CD14-positive monocyte (primary cell): ENCODE data around the gene SLC25A17. TPM values are rescaled to one million over a fixed set of nuclear protein-coding genes. Genes with fewer than 3 reads are reported as not detected.
A peak's percentile ranks its signal among the peaks of the same experiment; 100 is the strongest.

Experiments used
- DNase-seq, 3 donors: peaks; one replicate each; pipeline ENCODE4 v3.0.0-alpha.2; 2011 to 2022
- H2AFZ ChIP-seq: 2 replicates; pipeline ENCODE4 v1.6.0; 2012; ENCODE audit warnings: mild to moderate bottlenecking, low read depth, low read length, inconsistent platforms; ENCODE audit not compliant: insufficient read depth, poor library complexity, severe bottlenecking
- H3K27ac ChIP-seq, 2 donors: 1 replicate in 1 of 2; 2 replicates in 1 of 2; pipeline ENCODE4 v1.5.1; 2012 to 2013; ENCODE audit warnings: low read length in 2 of 2, control low read depth in 1 of 2, inconsistent platforms in 1 of 2, low read depth in 1 of 2, mild to moderate bottlenecking in 1 of 2
- H3K27me3 ChIP-seq, 2 donors: one replicate each; pipeline versions ENCODE4 v1.6.0 to v1.6.1; 2011 to 2013; ENCODE audit warnings: low read length in 2 of 2; ENCODE audit not compliant: control insufficient read depth in 2 of 2, insufficient read depth in 2 of 2
- H3K36me3 ChIP-seq, 2 donors: replicated peaks in 1 of 2; 1 replicate in 1 of 2; 2 replicates in 1 of 2; pipeline versions ENCODE4 v1.5.1 to v1.6.1; 2012 to 2013; ENCODE audit warnings: low read length in 2 of 2, control low read depth in 1 of 2, inconsistent platforms in 1 of 2, mild to moderate bottlenecking in 1 of 2; ENCODE audit not compliant: insufficient read depth in 2 of 2, control insufficient read depth in 1 of 2
- H3K4me1 ChIP-seq, 2 donors: 1 replicate in 1 of 2; 2 replicates in 1 of 2; pipeline versions ENCODE4 v1.5.1 to v1.6.1; 2012 to 2013; ENCODE audit warnings: low read length in 2 of 2, control low read depth in 1 of 2, inconsistent platforms in 1 of 2, mild to moderate bottlenecking in 1 of 2, moderate library complexity in 1 of 2; ENCODE audit not compliant: insufficient read depth in 2 of 2, control insufficient read depth in 1 of 2
- H3K4me2 ChIP-seq: replicated peaks from 2 replicates; pipeline ENCODE3; 2012; ENCODE audit warnings: low read length, moderate library complexity, mild to moderate bottlenecking; ENCODE audit not compliant: poor library complexity, severe bottlenecking; ENCODE audit errors: extremely low read depth
- H3K4me3 ChIP-seq, 3 experiments: fragments of 200-600 bp in 1 of 3; sonication (generic) in 1 of 3; replicated peaks in 1 of 3; 1 replicate in 2 of 3; 2 replicates in 1 of 3; pipeline ENCODE4 v1.5.1; 2011 to 2013; ENCODE audit warnings: low read length in 3 of 3, mild to moderate bottlenecking in 3 of 3, control low read depth in 2 of 3, low read depth in 2 of 3, inconsistent platforms in 1 of 3, moderate library complexity in 1 of 3
- H3K79me2 ChIP-seq: 2 replicates; pipeline ENCODE4 v1.6.0; 2012; ENCODE audit warnings: mild to moderate bottlenecking, control low read depth, inconsistent platforms, low read length, moderate library complexity; ENCODE audit not compliant: insufficient read depth
- H3K9ac ChIP-seq: 2 replicates; pipeline ENCODE4 v1.6.0; 2017; ENCODE audit warnings: low read length, mild to moderate bottlenecking; ENCODE audit not compliant: insufficient read depth, poor library complexity, severe bottlenecking
- H3K9me3 ChIP-seq, 2 donors: replicated peaks in 1 of 2; 1 replicate in 1 of 2; 2 replicates in 1 of 2; pipeline versions ENCODE4 v1.5.1 to v1.6.1; 2012 to 2013; ENCODE audit warnings: low read length in 2 of 2, control low read depth in 1 of 2; ENCODE audit not compliant: control insufficient read depth in 1 of 2, insufficient read depth in 1 of 2
- H4K20me1 ChIP-seq: 2 replicates; pipeline ENCODE4 v1.6.0; 2012; ENCODE audit warnings: mild to moderate bottlenecking, low read length, control low read depth, moderate library complexity; ENCODE audit not compliant: insufficient read depth
- H3K27ac Mint-ChIP-seq, 7 donors: one replicate each; pipeline ENCODE4 v1.8.0; 2020; ENCODE audit warnings: mild to moderate bottlenecking in 7 of 7, mixed read lengths in 7 of 7, moderate library complexity in 6 of 7, inconsistent platforms in 2 of 7
- H3K27me3 Mint-ChIP-seq, 3 donors: one replicate each; pipeline ENCODE4 v1.8.0; 2021 to 2022; ENCODE audit warnings: low read depth in 3 of 3, mild to moderate bottlenecking in 3 of 3, mixed read lengths in 3 of 3, moderate library complexity in 3 of 3, inconsistent platforms in 1 of 3
- H3K36me3 Mint-ChIP-seq, 2 donors: one replicate each; pipeline ENCODE4 v1.8.0; 2020; ENCODE audit warnings: mixed read lengths in 2 of 2, inconsistent platforms in 1 of 2, mild to moderate bottlenecking in 1 of 2
- H3K4me1 Mint-ChIP-seq: one replicate; pipeline ENCODE4 v1.8.0; 2020; ENCODE audit warnings: mild to moderate bottlenecking, mixed read lengths
- H3K4me3 Mint-ChIP-seq, 2 donors: one replicate each; pipeline ENCODE4 v1.8.0; 2020; ENCODE audit warnings: mild to moderate bottlenecking in 2 of 2, mixed read lengths in 2 of 2, moderate library complexity in 1 of 2
- H3K9me3 Mint-ChIP-seq, 7 donors: one replicate each; pipeline ENCODE4 v1.8.0; 2020 to 2022; ENCODE audit warnings: mixed read lengths in 7 of 7, mild to moderate bottlenecking in 6 of 7, moderate library complexity in 6 of 7, inconsistent platforms in 2 of 7
- WGBS: methylation state at CpG from one replicate; pipeline ENCODE4 v1.1.5; 2013; ENCODE audit warnings: missing lambda C conversion rate; ENCODE audit not compliant: insufficient coverage; 5-methylcytosine and 5-hydroxymethylcytosine counted together
- intact Hi-C, 2 donors: fragments of 100-400 bp; cut with micrococcal nuclease; formaldehyde crosslinking; loops; one replicate each; pipeline versions ENCODE4 v1.15.0 to v1.15.1; 2023
- polyA plus RNA-seq, 3 donors: library from polyadenylated mRNA; depleted of rRNA in 1 of 3; unstranded in 2 of 3; stranded (reverse) in 1 of 3; fragments of 300-500 nt in 2 of 3; fragments of >200 nt in 1 of 3; fragmentation: Illumina TruSeq in 2 of 3; gene quantifications; 1 replicate in 2 of 3; 2 replicates in 1 of 3; pipeline ENCODE4 v1.2.3, GENCODE V29; 2012 to 2021
- TF ChIP-seq, protein P1 (sequence below): fragments of 200-600 bp; IDR thresholded peaks from one replicate; pipeline ENCODE4 v1.8.0; 2022; ENCODE audit warnings: antibody characterized with exemption, mild to moderate bottlenecking

SLC25A17 gene
- polyA plus RNA-seq, 3 donors, result 7.3 to 10.6 (median 8.8) TPM

DNA sequence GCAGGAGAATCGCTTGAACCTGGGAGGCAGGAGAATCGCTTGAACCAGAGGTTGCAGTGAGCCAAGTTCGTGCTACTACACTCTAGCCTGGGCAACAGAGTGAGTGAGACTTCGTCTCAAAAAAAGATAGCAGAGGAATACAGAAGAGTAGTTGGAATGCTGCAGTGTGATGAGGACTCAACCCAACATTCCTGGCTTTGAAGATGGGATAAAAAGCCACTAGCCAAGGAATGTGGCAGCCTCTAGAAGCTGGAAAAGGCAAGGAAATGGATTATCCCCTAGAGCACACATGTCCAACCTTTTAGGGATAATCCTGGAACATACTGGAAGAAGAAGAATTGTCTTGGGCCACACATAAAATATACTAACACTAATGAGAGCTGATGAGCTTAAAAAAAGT, 13.9 kb downstream of the SLC25A17 start:
- 100% methylated on average over 4 of the region's 4 CpGs for WGBS
- H3K27ac Mint-ChIP-seq, result no peak overlapping the region

GRCh38 chr22:40803321-40803720, 15.8 kb downstream of the SLC25A17 start:
- Mint-ChIP-seq H3K4me1 (no peaks in the 10 kb centered on the region), H3K27ac (peak overlapping the region in 1 of 7 donors; percentile 42), H3K9me3 (peaks cover 0 to 3% (median 0%) of the 10 kb centered on the region in 7 donors), H3K27me3 (peaks cover 0 to 2% (median 0%) of the 10 kb centered on the region in 3 donors), H3K4me3 (no peak overlapping the region), H3K36me3 (peaks cover 7 to 18% of the 10 kb centered on the region in 2 donors)
- intact Hi-C loops, result no loop called here
- no peak overlapping the region for H3K4me2 ChIP-seq
- no peak overlapping the region for H2AFZ ChIP-seq
- H3K79me2 ChIP-seq, result no peaks in the 10 kb centered on the region
- H3K27me3 ChIP-seq, result no peaks in the 10 kb centered on the region
- H3K9ac ChIP-seq, result no peak overlapping the region
- no peak for DNase-seq
- WGBS, result no CpG with 5 or more reads among the region's 1 CpG
- H3K27ac ChIP-seq, result no peak overlapping the region
- H3K4me3 ChIP-seq, result no peak overlapping the region
- H4K20me1 ChIP-seq, result no peaks in the 10 kb centered on the region
- no peaks in the 10 kb centered on the region for H3K36me3 ChIP-seq
- H3K9me3 ChIP-seq, result no peaks in the 10 kb centered on the region
- H3K4me1 ChIP-seq, result no peaks in the 10 kb centered on the region
- TF ChIP-seq, protein P1, sequence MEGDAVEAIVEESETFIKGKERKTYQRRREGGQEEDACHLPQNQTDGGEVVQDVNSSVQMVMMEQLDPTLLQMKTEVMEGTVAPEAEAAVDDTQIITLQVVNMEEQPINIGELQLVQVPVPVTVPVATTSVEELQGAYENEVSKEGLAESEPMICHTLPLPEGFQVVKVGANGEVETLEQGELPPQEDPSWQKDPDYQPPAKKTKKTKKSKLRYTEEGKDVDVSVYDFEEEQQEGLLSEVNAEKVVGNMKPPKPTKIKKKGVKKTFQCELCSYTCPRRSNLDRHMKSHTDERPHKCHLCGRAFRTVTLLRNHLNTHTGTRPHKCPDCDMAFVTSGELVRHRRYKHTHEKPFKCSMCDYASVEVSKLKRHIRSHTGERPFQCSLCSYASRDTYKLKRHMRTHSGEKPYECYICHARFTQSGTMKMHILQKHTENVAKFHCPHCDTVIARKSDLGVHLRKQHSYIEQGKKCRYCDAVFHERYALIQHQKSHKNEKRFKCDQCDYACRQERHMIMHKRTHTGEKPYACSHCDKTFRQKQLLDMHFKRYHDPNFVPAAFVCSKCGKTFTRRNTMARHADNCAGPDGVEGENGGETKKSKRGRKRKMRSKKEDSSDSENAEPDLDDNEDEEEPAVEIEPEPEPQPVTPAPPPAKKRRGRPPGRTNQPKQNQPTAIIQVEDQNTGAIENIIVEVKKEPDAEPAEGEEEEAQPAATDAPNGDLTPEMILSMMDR, result no peak

More for the DNA sequence above, 13.9 kb downstream of the SLC25A17 start:
- Histone ChIP-seq H3K4me3 (no peak overlapping the region), H3K27me3 (no peaks in the 10 kb centered on the region), H3K79me2 (no peaks in the 10 kb centered on the region), H3K9me3 (no peaks in the 10 kb centered on the region), H3K9ac (no peak overlapping the region), H3K4me1 (no peaks in the 10 kb centered on the region), H3K36me3 (no peaks in the 10 kb centered on the region), H2AFZ (no peak overlapping the region), H3K27ac (no peak overlapping the region), H3K4me2 (no peak overlapping the region), H4K20me1 (no peaks in the 10 kb centered on the region)
- peaks cover 0 to 2% (median 0%) of the 10 kb centered on the region in 3 donors for H3K27me3 Mint-ChIP-seq
- H3K4me1 Mint-ChIP-seq, result no peaks in the 10 kb centered on the region
- no peak for DNase-seq
- peaks cover 0 to 3% (median 0%) of the 10 kb centered on the region in 7 donors for H3K9me3 Mint-ChIP-seq
- intact Hi-C loops, result no loop called here
- peaks cover 7 to 8% of the 10 kb centered on the region in 2 donors for H3K36me3 Mint-ChIP-seq
- TF ChIP-seq, protein P1, result no peak
- no peak overlapping the region for H3K4me3 Mint-ChIP-seq
